GM12891 (cell line): ENCODE measurements around the gene TBC1D8B.

Experiments
- POLR2A ChIP-seq: IDR thresholded peaks from 2 replicates; pipeline ENCODE4 v1.6.1; 2011; ENCODE audit warnings: low read depth, low read length, control low read depth
- POLR2AphosphoS5 ChIP-seq: IDR thresholded peaks from 2 replicates; pipeline ENCODE4 v1.6.1; 2011; ENCODE audit warnings: low read depth, low read length, control low read depth
- SPI1 ChIP-seq: IDR thresholded peaks from 2 replicates; pipeline ENCODE4 v1.6.1; 2011; ENCODE audit warnings: low read depth, low read length, control low read depth
- TAF1 ChIP-seq: IDR thresholded peaks from 2 replicates; pipeline ENCODE4 v1.6.1; 2011; ENCODE audit warnings: low read depth, low read length, control low read depth

DNA sequence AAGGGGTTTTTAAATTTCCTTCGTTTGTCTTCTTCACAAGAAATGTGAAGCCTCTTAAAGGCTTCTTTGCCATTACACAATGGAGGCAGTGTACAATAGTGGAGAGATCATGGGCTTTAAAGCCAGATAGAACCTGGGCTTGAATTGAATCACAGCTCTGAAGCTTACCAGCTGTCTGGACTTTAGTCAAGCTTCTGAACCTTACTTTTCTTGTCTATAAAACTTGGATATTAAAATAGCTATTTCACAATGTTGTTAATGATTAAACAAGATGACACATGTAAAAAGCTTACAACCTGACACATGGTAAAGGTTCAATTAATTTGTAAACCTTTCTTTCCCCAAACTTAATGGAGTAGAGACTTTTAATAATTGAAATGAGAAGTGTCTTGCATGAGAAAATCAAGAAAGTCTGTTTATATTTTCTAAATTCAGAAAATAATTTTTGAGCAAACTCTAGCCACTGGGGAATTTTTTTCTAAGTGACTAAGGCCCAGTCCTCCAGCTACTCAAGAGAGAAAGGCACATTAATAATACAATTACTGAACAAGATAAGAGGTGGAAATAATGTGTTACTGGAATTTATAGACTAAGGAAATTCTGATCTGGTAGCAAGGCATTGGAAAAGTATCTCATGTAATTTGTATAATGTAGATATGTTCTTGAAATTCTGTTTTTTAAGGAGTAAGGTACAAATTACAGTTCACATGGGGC, 21.7 kb upstream of the TBC1D8B start:
- TF ChIP-seq POLR2A, result no peak
- no peak for TF ChIP-seq SPI1
- TF ChIP-seq POLR2AphosphoS5, result no peak
- no peak for TF ChIP-seq TAF1
